ENCODE data around the gene ADAM12.

ADAM12 gene

DNA sequence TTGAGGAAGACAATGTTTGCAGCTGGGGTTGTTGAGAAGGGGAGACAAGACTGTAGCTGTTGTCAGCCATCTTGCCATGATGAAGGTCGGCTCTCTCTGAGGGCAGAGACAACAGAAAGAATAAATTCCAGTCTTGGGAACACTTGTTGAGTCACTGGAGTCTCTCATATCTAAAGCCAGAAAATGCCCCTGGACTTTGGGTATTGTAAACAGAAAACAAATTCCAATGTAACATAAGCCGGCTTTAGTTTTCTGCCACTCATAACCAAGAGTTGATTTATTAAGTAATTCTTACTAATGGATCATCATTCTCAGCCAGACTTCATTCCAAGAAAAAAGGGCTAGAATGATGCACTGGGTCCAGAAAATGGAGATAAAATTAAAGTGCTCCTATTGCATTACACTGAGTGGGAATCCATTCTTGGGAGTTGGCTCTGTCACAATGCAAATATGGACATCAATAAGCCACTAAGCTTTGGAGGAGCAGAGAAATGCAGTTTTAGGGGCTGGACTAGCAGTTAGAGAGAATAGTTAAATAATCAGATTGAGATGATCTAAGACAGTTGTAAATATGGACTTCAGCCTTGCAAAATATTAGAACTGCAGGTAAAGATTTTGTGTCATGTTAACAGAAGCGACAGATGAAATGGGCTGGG, 78.9 kb downstream of the ADAM12 start:
- H3K4me3 ChIP-seq (replicated peaks; ENCODE audit: low read depth, low read length) = no peak overlapping the region
- no peak for DNase-seq (ENCODE audit: extremely low read depth, low read depth)
- TF ChIP-seq, protein P1, sequence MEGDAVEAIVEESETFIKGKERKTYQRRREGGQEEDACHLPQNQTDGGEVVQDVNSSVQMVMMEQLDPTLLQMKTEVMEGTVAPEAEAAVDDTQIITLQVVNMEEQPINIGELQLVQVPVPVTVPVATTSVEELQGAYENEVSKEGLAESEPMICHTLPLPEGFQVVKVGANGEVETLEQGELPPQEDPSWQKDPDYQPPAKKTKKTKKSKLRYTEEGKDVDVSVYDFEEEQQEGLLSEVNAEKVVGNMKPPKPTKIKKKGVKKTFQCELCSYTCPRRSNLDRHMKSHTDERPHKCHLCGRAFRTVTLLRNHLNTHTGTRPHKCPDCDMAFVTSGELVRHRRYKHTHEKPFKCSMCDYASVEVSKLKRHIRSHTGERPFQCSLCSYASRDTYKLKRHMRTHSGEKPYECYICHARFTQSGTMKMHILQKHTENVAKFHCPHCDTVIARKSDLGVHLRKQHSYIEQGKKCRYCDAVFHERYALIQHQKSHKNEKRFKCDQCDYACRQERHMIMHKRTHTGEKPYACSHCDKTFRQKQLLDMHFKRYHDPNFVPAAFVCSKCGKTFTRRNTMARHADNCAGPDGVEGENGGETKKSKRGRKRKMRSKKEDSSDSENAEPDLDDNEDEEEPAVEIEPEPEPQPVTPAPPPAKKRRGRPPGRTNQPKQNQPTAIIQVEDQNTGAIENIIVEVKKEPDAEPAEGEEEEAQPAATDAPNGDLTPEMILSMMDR (IDR thresholded peaks at IDR 0.05; ENCODE audit: low read depth, low read length, missing control alignments) = no peak

DNA sequence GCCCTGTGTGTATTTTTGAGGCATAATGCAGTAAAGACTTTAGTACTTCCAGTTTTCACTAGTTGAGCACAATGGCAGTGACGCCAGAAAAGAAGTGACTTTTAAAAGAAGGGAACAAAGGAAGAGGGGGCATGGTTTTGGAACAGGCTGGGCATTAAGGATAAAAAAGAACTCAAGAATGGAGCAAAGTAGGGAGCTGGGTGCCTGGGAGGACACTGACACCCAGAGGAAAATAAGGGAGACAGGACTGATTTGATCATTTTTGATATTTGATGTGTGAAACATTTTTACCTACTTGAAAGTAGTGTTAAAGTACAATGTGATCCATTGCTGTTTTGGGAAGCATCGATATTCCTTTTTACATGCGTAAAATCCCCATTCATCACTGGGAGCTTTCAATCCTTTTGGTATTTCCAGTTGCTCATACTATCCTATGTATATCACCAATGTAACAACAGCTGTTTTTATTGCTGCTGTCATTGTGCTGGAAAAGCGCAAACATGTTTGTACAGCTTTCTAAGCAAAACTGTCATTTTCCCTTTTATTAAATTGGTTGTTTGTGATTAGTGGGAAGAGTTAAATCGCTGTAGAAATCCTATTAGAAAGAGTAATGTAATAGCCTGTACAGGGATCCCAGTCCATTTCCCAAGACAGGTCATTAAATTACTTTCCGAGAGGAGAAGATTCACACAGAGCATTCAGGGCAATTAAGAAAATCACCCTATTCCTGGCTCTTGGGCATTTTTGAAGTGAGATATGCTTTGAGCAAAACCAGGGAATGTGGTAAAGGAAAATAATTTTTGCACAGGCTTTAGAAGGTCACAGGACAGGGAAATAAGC, 85.2 kb downstream of the ADAM12 start:
- DNase-seq (ENCODE audit: extremely low read depth, low read depth) = no peak
- H3K4me3 ChIP-seq (replicated peaks; ENCODE audit: low read depth, low read length) = no peak overlapping the region
- TF ChIP-seq, protein P1 (IDR thresholded peaks at IDR 0.05; ENCODE audit: low read depth, low read length, missing control alignments) = peak; percentile 17

DNA sequence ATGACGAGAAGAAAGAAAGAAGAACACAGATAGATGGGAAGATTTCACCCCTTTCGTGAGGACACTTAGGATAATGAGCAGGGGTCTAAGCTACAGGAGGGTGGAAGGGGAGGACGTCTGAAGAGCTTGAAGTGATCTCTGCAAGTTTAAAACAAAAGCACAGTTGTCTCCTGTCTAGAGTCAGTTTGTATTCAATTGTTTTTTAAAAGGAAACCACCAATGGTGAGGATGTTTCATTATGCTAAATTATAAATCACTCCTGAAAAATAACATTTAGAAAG, 85.9 kb downstream of the ADAM12 start:
- H3K4me3 ChIP-seq (replicated peaks; ENCODE audit: low read depth, low read length) = no peak overlapping the region
- TF ChIP-seq, protein P1 (IDR thresholded peaks at IDR 0.05; ENCODE audit: low read depth, low read length, missing control alignments) = no peak
- no peak for DNase-seq (ENCODE audit: extremely low read depth, low read depth)

DNA sequence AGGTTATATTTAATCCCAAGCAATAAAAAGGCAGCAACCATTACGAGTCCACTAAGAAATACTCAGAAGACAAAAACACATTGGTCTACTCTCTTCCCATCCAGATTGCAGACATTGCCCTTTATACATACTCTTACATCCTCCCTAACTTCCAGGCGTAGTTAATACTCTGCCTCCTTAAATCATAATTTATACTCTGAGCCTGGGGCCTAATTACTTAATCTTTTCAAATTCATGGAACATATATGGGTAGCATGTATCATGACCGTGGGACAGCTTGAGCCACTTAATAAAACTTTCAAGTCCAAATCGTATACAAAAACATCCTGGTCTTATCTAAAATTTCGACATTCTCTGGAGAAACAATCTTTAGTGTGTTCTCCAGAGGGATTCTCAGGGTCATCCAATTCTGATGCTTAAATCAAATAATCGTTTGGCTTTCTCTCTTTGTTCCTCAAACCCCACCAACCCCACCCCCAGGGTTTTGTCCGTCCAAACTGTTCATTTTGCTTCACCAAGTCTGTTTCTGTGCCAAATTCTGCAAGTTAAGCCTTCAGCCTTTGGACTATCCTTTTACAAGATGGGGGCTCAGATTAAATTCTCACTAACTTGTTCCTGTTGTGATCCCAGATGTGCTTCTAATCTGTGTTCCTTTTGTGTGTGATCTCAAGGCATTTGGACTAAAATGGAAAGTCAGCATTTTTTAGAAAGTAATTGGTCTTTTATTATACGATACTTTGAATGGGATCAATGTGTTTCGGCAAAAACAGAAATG, 86.4 kb downstream of the ADAM12 start:
- TF ChIP-seq, protein P1 (IDR thresholded peaks at IDR 0.05; ENCODE audit: low read depth, low read length, missing control alignments) = no peak
- DNase-seq (ENCODE audit: extremely low read depth, low read depth) = no peak
- no peak overlapping the region for H3K4me3 ChIP-seq (replicated peaks; ENCODE audit: low read depth, low read length)

DNA sequence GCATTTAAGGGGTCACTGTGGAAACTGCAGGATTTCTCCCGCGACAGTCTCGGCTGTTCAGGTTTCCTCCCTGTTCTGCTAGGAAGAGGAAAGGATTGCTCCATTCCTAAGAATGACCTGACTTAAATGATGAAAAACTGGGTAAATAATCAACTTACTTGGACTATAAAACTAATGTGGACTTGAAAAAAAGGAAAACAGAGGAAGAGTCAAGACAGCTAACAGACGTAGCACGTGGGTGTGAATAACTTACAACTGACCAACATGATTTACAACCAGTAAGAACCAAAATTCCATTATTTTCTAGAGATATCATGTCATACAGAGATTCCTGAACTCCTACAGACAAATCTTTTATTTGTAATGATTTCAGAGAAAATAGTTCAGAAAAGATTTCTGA, 93.8 kb downstream of the ADAM12 start:
- DNase-seq (ENCODE audit: extremely low read depth, low read depth) = no peak
- TF ChIP-seq, protein P1 (IDR thresholded peaks at IDR 0.05; ENCODE audit: low read depth, low read length, missing control alignments) = no peak
- H3K4me3 ChIP-seq (replicated peaks; ENCODE audit: low read depth, low read length) = no peak overlapping the region

DNA sequence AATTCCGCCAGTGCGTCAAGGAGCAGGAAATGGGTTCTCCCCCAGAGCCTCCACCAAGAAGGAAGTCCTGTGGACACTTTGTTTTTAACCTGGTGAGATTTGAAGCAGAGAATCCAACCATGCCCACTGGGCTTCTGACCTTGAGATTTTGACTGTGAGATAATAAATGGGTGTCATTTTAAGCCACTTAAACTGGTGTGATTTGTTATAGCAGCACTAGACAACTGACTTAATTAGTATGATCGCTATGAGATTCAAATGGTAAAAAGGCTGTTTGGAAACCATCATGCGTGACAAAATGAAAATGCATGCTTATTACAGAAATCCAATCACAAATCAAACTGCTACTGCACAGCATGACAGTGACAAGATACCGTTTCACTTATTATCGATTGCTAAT, 98.0 kb downstream of the ADAM12 start:
- DNase-seq (ENCODE audit: extremely low read depth, low read depth) = no peak
- TF ChIP-seq, protein P1 (IDR thresholded peaks at IDR 0.05; ENCODE audit: low read depth, low read length, missing control alignments) = no peak
- H3K4me3 ChIP-seq (replicated peaks; ENCODE audit: low read depth, low read length) = no peak overlapping the region
